NCI-H2029 (cell line): ENCODE results near the gene ARHGAP10.

Source experiments
- DNase-seq: peaks from one replicate; lab custom pipeline; 2025; lab: John Stamatoyannopoulos, UW

Gene ARHGAP10, protein sequence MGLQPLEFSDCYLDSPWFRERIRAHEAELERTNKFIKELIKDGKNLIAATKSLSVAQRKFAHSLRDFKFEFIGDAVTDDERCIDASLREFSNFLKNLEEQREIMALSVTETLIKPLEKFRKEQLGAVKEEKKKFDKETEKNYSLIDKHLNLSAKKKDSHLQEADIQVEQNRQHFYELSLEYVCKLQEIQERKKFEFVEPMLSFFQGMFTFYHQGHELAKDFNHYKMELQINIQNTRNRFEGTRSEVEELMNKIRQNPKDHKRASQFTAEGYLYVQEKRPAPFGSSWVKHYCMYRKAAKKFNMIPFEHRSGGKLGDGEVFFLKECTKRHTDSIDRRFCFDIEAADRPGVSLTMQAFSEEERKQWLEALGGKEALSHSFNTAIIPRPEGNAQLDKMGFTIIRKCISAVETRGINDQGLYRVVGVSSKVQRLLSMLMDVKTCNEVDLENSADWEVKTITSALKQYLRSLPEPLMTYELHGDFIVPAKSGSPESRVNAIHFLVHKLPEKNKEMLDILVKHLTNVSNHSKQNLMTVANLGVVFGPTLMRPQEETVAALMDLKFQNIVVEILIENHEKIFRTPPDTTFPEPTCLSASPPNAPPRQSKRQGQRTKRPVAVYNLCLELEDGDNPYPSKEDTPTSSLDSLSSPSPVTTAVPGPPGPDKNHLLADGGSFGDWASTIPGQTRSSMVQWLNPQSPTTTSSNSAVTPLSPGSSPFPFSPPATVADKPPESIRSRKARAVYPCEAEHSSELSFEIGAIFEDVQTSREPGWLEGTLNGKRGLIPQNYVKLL

DNA sequence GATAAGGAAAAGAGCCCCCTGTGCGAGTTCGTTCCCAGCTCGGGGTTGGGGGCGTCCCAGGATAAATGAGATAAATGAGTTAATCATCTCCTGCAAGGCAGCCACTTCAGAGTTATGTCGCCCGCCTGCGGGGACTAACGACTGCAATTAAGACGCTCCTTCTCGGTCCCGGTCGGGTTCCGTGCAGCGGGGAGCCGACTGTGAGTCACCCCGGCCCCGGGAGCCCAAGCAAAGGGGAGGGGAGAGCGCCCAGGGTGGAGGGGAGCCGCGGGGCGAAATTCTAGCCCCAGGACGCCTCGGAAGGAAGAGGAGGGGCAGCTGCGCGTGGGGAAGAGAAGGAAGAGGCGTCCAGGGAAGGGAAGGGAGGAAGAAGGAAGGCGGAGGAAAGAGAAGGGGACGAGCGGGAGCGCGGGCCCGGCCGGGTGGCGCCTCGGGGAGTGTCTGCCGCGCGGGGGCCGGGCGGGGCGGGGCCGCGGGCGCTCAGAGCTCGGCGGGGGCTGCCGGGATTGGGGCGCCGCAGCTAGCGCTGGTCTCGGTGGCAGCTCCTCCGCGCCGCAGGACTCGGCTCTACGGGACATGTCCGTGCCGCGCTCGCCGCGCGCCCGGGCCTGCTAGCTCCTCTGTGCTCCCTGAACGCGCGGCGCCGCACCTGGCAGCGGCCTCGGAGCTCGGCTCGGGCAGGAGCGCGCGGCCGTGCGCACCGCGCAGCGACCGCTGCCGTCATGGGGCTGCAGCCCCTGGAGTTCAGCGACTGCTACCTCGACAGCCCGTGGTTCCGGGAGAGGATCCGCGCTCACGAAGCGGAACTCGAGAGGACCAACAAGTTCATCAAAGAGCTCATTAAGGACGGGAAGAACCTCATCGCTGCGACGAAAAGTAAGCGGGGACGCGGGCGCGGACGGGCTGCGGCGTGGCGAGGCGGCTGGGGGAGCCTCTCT lies at the start of gene ARHGAP10:
TSS of gene ARHGAP10 (plus strand) at position 509 of the 938 bp plus-strand sequence. CDS start at position 723, 214 bp downstream.
- DNase-seq: no peak

DNA sequence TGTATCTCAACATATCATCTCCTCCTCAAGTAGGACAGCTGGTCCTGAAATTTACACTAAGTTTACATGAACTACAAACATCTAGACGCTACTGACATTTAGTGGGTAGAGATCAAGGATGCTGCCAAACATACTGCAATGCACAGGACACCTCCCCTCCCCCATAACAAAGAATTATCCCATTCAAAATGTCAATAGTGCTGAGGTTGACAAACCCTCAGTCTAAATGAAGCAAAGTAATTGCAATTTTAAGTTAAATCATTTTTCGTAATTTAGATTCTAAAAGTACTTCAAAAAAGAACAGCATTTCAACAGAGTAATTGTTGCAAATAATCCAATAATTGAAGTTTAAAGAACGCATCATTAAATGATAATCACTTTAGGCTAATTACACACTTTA lies 49.1 kb upstream of the ARHGAP10 start:
- no peak for DNase-seq

DNA sequence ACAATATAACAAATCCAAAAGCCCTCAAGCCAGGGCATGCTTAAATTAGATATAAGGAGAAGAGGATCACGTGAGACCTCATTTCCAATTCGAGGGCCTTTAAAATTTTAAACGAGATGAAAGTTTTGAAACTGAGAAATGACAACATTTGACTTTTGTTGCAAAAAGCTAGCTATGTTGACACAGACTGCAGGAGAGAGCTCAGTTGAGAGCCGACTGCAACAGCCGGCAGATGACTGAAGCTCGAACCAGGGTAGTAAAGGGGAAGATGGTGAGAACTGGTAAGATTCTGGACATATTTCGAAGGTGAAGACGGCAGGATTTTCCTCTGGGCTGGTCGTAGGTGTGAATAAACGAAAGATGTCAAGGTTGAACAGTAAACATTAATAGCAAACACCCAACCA lies 48.7 kb upstream of the ARHGAP10 start:
- DNase-seq: no peak

DNA sequence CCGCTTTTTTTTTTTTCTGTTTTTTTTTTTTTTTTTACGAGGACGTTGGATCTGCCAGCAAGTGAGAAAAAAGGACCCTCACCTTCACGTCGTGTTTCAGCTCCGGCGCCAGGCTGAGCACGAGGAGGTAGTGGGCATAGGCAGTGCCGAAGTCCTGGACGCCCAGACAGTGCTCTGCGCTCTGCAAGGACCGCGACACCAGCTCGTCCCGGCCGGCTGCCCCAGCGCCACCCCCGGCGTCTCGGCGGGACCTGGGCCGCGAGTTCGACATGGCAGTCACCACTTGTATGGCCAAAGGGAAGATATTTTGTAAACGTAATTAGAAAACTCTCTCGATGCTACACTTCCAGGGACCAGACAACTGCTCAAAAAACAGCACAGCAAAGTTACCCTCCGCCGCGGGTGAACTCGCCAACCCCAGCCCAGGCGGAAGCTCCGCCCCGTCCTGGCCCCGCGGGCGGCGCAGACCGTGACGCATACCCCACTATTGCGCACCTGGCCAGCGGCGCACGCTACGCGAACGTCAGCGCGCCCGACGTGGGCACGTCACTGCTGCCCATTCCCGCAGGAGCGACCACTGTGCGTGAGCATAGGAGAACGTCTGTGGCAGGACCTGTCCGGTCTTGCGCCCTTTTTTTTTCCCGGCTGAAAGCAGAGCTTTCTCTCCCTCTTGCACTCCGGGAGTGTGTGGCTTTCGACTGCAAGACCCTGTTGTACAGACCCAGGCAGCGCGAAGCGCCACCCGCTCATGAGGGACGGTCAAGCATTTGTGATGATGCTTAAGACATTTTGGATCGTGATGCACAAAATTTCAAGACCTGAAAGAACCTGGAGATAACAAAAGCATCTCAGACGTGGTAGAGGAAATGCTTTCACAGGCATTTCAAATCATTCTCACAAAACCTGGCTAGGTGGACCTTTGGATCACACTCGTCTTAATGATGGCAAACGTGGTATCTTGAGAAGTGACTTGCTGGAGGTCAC lies 47.9 kb upstream of the ARHGAP10 start, which contains the start of gene PRMT9:
TSS of gene PRMT9 (minus strand) at position 447 of the 984 bp plus-strand sequence. CDS start at position 271, 176 bp downstream.
- DNase-seq: peak; percentile 71

DNA sequence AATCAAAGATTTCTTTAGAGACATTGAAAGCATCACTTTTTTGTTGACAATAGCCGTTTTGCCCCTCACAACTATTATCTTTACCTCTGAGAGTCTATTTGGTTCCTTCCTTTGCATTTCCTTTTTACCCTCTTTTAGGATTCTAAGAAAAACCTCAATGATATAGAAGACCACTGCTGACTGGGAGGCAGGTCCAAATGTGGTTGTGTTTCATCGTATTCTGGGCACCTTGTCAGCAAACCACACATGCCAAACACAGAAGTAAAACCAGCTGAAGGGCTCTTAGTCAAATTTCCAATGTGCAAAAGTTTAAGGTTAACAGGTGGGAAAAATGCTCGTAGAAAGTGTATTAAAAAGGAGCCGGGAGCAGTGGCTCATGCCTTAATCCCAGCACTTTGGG lies 42.8 kb upstream of the ARHGAP10 start:
- DNase-seq: no peak

DNA sequence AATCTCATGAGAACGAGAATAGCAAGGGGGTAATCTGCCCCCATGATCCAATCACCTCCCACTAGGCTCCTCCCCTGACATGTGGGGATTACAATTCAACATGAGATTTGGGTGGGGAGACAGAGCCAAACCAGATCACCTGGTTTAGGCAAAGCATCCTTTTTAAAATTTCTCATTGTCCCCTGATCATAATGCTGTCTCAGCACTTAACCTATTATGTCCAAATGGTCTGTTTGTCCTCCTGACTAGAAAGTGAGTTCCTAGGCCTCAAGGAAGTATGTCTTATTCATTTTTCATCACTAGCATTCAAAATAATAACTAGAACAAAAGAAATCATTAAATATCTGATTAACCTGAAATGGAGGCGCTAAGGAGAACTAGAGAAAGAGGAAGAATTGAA lies 40.1 kb upstream of the ARHGAP10 start:
- no peak for DNase-seq

DNA sequence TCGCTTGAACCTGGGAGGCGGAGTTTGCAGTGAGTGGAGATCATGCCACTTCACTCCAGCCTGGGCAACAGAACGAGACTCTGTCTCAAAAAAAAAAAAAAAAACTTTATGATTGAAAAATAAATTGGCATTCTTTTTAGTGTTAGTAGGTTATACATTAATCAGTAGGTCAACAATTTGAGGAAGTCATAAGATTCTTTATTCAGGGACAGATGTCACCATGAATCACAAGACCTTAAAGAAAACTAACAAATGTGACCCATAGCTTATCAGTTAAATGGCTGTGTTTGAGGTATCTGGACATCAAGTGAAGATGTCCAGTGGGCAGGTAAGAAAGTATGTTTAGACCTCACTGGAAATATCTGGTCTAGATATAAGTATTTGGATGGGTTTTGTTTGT lies 38.7 kb upstream of the ARHGAP10 start:
- no peak for DNase-seq

DNA sequence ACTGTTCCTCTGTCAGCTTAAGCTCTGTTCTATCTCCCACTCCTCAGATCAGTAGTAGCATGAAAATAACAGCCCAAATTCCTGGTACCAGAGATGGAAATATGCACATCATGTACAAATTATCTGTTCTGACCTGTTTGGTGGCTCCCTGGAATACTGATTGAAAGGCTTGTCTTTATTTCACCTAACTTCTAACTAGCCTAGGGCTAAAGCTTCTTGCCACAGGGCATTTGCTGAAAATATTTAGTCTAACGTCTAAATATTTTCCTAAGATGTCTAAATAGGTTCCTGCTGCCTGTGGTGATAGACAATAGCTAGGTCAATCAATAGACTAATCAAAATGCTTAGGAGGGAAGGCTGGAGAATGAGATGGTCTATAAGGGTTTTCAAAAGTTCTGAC lies 35.0 kb upstream of the ARHGAP10 start:
- no peak for DNase-seq

DNA sequence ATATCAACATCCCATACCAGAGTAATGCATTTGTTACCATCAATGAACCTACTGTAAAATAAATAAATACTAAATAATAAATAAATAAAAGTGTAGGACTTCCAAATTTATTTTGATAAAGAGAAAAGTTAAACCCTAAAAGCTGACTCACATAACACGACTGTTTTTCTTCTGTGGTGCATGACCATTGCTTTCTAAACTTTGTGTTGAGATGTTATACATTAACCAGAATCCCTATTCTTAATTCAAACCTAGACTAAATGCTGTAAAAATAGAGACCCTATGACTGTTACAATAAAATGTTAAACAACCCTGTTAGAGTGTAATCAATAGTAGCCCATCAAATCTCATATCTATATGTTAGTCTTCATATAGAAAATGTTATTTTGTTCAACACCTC lies 27.0 kb upstream of the ARHGAP10 start:
- DNase-seq: no peak

DNA sequence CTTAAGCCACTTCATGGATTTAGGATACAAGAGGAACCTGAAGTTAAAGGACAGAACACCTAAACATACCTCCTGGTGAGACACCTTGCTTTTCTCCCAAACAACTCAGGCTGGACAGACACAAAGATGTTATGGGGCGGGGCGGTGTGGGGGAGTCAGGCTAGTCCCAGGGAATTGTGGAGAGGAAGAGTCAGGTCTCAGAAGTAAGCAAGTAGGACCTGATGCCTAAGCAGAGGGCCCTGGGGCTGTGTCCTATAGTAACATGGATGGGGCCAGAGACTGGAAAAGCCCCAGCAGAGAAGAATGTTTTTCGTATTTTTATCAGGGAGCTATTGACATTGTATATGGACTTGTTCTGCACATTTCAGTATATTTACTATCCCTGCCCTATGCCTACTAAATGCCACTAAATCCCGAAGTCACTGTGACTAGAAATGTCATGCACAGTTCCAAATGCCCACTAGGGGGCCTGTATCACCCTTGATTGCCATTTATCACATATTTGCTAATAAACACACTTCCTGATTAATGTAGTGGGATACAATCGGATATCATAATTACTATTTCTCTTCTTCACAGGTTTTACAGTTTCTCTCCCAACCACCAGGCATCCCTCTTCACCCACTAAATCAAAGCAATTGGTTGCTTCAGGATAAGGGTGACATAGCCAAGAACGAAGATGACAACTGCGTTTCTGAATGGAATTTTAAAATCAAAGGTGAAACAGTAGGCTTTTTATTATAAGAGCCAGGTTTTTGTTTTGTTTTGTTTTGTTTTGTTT lies 23.8 kb upstream of the ARHGAP10 start:
- no peak for DNase-seq

DNA sequence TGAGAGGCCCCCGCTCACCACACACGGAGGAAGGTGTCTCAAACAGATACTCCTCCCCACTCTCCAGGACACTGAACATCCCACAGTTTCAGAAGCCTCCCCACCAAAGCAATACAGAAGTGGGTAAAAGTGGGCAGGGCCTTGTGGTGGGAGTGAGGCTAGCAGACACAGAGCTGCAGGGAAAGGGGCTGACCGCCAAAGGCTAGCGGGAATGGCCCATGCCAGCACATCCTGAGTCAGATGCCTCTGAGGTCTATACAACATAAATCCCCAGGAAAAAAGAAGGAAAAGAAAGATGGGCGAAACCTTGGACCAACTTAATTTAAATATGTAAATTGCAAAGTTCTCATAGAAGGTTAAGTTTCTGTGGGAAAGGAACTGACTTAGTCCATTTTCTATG lies 21.9 kb upstream of the ARHGAP10 start:
- DNase-seq: no peak

DNA sequence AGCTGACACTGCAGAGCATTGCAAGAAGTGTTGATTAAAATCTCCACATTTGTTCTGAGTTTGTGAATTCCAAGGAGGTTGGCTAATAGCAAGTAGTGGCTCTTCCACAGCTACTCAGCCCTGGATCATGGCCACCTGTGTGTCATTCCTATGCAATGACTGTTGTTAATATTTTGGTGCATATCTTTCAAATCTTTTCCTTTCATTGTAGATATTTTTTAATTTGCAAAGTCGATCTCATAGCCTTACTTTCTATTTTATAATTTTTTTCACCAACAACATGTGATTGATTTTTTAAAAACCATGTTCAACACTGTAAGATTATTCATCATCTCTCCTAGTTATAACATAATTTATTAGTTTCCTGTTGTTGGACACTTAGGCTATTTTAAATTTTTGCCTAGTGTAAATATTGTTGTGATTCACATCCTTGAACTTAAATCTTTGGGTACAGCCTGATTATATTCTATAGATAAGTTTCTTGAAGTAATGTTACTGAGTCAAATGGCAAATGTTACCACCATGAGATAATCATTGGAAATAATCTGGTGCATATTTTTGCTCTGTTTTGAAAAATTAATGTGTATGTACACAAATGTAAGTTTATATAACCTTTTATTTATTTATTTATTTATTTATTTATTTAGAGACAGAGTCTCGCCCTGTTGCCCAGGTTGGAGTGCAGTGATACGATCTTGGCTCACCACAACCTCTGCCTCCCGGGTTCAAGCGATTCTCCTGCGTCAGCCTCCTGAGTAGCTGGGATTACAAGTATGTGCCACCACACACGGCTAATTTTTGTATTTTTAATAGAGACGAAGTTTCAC lies 17.1 kb upstream of the ARHGAP10 start:
- no peak for DNase-seq

DNA sequence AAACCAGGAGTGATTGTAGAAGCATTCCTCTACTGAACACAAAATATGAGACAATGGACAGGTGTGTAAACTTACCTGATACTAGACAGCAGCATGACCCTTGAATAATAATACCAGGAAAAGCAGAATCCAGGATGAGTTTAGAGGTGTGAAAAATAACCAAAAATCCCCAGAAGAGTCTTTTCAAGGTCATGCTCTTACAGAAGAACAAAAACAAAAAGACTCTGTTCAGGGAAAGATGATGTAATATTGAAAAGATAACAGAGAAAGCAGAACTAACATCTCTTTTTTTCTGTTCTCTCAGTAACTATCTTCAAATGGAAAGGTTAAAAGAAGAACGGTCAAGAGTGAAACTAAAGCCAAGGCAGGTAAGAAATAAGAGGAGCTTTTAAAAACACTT lies 14.0 kb upstream of the ARHGAP10 start:
- DNase-seq: no peak

DNA sequence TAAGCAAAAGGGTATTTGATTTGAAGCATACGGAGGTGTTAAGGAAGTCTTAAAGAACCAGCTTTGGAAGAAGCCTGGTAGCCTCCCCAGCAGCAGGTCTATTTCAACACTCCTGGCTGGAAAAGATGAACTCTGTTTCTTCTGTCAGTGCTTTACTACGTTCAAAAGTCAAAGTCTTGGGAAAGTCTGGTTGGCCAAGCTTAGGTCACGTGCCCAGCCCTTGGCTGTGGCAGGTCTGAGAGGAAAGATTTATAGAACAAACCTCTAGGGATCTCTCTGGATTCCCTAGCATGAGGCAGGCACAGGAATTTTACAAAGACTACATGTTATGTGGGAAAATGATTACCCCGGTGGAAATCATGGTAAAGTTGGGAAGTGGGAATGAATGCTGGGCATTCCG lies 8.6 kb upstream of the ARHGAP10 start:
- DNase-seq: no peak

DNA sequence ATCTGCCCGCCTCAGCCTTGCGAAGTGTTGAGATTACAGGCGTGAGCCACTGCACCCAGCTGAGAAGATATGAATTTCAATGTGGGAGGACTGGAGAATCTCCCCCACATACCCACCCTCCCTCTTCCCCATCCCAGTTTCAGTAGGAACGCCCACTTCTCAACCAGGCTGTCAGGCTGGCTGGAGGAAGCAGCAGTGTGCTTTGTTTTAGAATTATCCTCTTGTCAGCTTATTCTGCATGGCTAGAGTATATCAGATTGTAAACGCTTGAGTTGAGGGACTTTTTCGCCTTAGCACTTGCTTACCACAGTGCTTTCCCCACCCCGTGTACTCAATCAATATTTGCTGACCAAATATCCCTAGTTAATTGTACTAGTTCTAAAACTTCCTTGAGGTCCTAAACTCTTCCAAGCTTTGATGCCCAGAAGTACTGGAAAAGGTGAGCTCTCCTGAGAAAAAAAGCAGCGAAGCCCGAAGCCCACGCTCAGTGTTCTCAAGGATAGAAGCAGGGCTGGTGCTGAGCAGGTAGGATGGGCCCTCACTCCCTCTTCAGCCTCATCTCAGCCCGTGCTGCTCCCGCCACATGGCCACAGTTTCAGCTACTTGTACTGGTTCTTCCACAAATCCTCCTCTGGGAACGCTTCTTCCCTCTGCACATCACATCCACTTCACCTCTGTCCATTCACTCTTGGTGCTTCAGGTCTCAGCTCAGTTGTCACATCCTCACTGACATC lies 7.3 kb upstream of the ARHGAP10 start:
- DNase-seq: no peak

DNA sequence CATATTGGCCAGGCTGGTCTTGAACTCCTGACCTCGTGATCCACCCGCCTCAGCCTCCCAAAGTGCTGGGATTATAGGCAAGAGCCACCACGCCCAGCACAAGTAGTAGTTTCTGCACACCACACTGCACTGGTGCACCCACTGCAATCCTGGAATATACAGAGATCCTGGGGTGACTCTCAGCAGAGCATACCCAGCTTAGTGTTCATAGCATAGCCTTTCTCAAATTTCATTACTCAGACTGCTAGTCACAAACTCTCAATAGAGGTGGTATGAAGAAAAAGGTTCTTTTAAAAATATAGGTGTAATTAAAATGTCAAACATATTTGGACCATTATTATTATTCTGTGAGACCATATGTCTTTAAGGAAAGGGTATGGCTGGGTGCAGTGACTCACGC lies 6.2 kb upstream of the ARHGAP10 start:
- DNase-seq: no peak

DNA sequence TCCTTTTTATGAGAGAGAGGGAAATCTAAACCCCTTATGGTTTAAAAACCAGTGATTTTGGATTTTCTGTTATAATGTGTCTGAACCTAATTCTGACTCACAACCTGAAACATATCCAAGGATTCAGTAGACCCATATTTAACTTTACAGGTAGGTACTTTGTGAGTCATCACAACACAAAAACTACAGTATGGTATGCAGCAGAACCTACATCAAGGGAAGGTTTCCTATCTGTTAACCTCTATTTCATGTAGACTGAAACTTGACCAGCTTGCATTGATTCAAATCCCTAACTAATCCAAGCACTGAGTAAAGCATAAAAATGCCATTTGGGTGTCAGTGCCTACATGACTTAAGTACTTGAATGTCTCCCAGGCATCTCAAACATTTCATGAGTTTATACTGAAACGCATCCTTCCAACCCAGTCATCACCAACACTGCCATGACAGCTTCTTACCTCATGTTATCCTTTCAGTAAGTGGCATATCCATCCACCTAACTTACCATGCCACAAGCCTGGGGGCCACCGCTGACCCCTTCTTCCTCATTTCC lies 4.3 kb upstream of the ARHGAP10 start:
- DNase-seq: no peak

DNA sequence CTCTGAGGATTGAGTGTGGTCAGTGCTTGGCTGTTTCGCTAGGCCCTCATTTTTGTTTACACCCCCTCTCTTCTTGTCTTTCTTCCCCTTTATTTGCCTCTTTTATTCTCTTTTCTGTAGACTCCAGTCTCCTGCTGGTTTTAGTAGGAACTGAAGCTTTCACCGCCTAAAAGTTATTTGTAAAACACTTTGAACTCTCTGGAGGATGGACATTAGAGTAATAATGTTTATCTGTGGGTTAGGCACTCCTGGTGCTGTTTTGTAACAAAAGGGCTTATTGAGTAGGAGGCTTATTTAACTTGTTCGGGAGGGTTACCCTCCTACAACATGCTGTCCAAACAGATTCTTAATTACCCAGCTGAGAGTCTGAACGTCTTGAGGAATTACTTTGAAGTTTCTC lies 1.6 kb upstream of the ARHGAP10 start:
- DNase-seq: no peak
